H1 (cell line): Measurements from ENCODE around the gene RAI14.

ENCODE experiments used
- ATF2 ChIP-seq: IDR thresholded peaks from 2 replicates; pipeline ENCODE4 v1.6.1; 2012; ENCODE audit warnings: low read length, inconsistent platforms
- CHD2 ChIP-seq: IDR thresholded peaks from 2 replicates; pipeline ENCODE4 v1.6.1; 2012; ENCODE audit warnings: low read length, improper control_type of control experiment
- CTCF ChIP-seq, 3 experiments: IDR thresholded peaks; 1 replicate in 2 of 3; 2 replicates in 1 of 3; pipeline versions ENCODE4 v1.5.1 to v1.6.1; 2011; ENCODE audit warnings: low read length in 3 of 3, mild to moderate bottlenecking in 3 of 3, inconsistent platforms in 2 of 3, low read depth in 1 of 3, moderate library complexity in 1 of 3; ENCODE audit not compliant: insufficient read depth in 1 of 3; ENCODE audit errors: control extremely low read depth in 1 of 3
- EGR1 ChIP-seq: IDR thresholded peaks from 2 replicates; pipeline ENCODE4 v1.6.1; 2011; ENCODE audit warnings: low read depth, low read length, borderline replicate concordance
- MAFK ChIP-seq: IDR thresholded peaks from 2 replicates; pipeline ENCODE4 v1.6.1; 2012; ENCODE audit warnings: low read depth, mild to moderate bottlenecking, improper control_type of control experiment, low read length
- POLR2A ChIP-seq, 2 experiments: IDR thresholded peaks; 1 replicate in 1 of 2; 2 replicates in 1 of 2; pipeline ENCODE4 v1.6.1; 2011; ENCODE audit warnings: low read depth in 2 of 2, low read length in 2 of 2, mild to moderate bottlenecking in 2 of 2; ENCODE audit errors: control extremely low read depth in 1 of 2
- RFX5 ChIP-seq: IDR thresholded peaks from 2 replicates; pipeline ENCODE4 v1.6.1; 2011; ENCODE audit warnings: low read depth, low read length, improper control_type of control experiment, borderline replicate concordance

GRCh38 chr5:34835664-34836063, 179.5 kb downstream of the RAI14 start:
- TF ChIP-seq CTCF (IDR thresholded peaks at IDR 0.05; ENCODE audit: control extremely low read depth in 1 of 3, insufficient read depth in 1 of 3, low read depth in 1 of 3, low read length in 3 of 3) (no peak), EGR1 (no peak), POLR2A (IDR thresholded peaks at IDR 0.05; ENCODE audit: control extremely low read depth in 1 of 2, low read depth in 2 of 2, low read length in 2 of 2) (no peak), CHD2 (no peak), MAFK (no peak), ATF2 (no peak), RFX5 (no peak)
